Sigmoid colon (tissue), 7 donors: ENCODE data around the gene SLC30A3. TPM values are rescaled to one million over a fixed set of nuclear protein-coding genes. Genes with fewer than 3 reads are reported as not detected.
A peak's percentile ranks its signal among the peaks of the same experiment; 100 is the strongest.

Experiments
- DNase-seq: peaks from one replicate; pipeline ENCODE4 v3.0.0-alpha.2; 2019
- H3K27ac ChIP-seq, 4 donors: fragments of 200-600 bp; sonication (generic); one replicate each; pipeline ENCODE4 v1.5.1; 2016 to 2019; ENCODE audit warnings: mild to moderate bottlenecking in 1 of 4
- H3K27me3 ChIP-seq, 3 donors: fragments of 200-600 bp; sonication (generic); one replicate each; pipeline ENCODE4 v1.5.1; 2019; ENCODE audit warnings: mild to moderate bottlenecking in 1 of 3
- H3K36me3 ChIP-seq, 4 donors: fragments of 200-600 bp; sonication (generic); one replicate each; pipeline ENCODE4 v1.5.1; 2016 to 2019
- H3K4me1 ChIP-seq, 4 donors: fragments of 200-600 bp; sonication (generic); one replicate each; pipeline ENCODE4 v1.5.1; 2017 to 2019
- H3K4me3 ChIP-seq, 4 donors: fragments of 200-600 bp; sonication (generic); one replicate each; pipeline ENCODE4 v1.5.1; 2017 to 2019; ENCODE audit warnings: mild to moderate bottlenecking in 2 of 4, moderate library complexity in 1 of 4
- H3K9me3 ChIP-seq, 4 donors: fragments of 200-600 bp in 3 of 4; sonication (generic) in 3 of 4; one replicate each; pipeline versions ENCODE4 v1.5.1 to v1.6.1; 2013 to 2019
- CTCF ChIP-seq, 4 experiments: fragments of 450-650 bp in 3 of 4; fragments of 200-600 bp in 1 of 4; IDR thresholded peaks; one replicate each; pipeline ENCODE4 v1.5.1; 2016 to 2019; ENCODE audit warnings: antibody characterized with exemption in 4 of 4, mild to moderate bottlenecking in 3 of 4, moderate library complexity in 2 of 4
- EP300 ChIP-seq, 4 donors: sonication (generic); formaldehyde crosslinking; IDR thresholded peaks; one replicate each; pipeline ENCODE4 v1.6.1; 2017; ENCODE audit warnings: antibody characterized with exemption in 4 of 4
- POLR2A ChIP-seq, 2 donors: fragments of 450-650 bp; IDR thresholded peaks; one replicate each; pipeline ENCODE4 v1.6.1; 2016; ENCODE audit warnings: antibody characterized with exemption in 2 of 2, mild to moderate bottlenecking in 2 of 2, moderate library complexity in 2 of 2
- POLR2AphosphoS5 ChIP-seq, 4 donors: sonication (generic); formaldehyde crosslinking; IDR thresholded peaks; one replicate each; pipeline ENCODE4 v1.6.1; 2017; ENCODE audit warnings: antibody characterized with exemption in 4 of 4
- WGBS, 2 donors: extraction: QIAGEN DNeasy Blood & Tissue Kit; methylation state at CpG; one replicate each; pipeline ENCODE4 v1.1.7; 2013; 5-methylcytosine and 5-hydroxymethylcytosine counted together
- intact Hi-C: fragments of 100-400 bp; cut with DNase I; formaldehyde crosslinking; loops from one replicate; pipeline ENCODE4 v1.15.1; 2023
- polyA plus RNA-seq, 3 donors: library from polyadenylated mRNA; stranded (reverse); fragments of 200-250 nt; gene quantifications; one replicate each; pipeline ENCODE4 v1.2.3, GENCODE V29; 2013
- total RNA-seq, 4 donors: library from RNA; depleted of rRNA; stranded (reverse); fragments of >200 nt; gene quantifications; one replicate each; pipeline ENCODE4 v1.1.0, GENCODE V29; 2016
- donor health status: healthy with polysubstance abuse.
- donor health status: Bipolar disorder and iron deficiency.
- donor health status: healthy.

Gene SLC30A3
- total and polyA plus RNA-seq, 7 donors: 0.10 to 1.1 (median 0.60) TPM; not detected in 2

GRCh38 chr2:27221166-27221565 lies 41.7 kb downstream of the SLC30A3 start:
- TF ChIP-seq POLR2A (IDR thresholded peaks at IDR 0.05) (no peak), POLR2AphosphoS5 (IDR thresholded peaks at IDR 0.05) (no peak), EP300 (IDR thresholded peaks at IDR 0.05) (no peak), CTCF (IDR thresholded peaks at IDR 0.05) (no peak)
- Histone ChIP-seq H3K4me3 (no peak overlapping the region), H3K27ac (no peak overlapping the region), H3K36me3 (peaks cover 11 to 51% (median 32%) of the 10 kb centered on the region in 4 donors), H3K9me3 (no peaks in the 10 kb centered on the region), H3K4me1 (peaks cover 0 to 21% (median 15%) of the 10 kb centered on the region in 4 donors), H3K27me3 (no peaks in the 10 kb centered on the region)
- intact Hi-C loops: no loop called here
- peak; percentile 45 for DNase-seq
- 94 to 95% methylated on average over 3 of the region's 3 CpGs for WGBS, 2 donors

GRCh38 chr2:27220091-27220490 lies 42.8 kb downstream of the SLC30A3 start:
- H3K4me1 ChIP-seq: peaks cover 0 to 22% (median 15%) of the 10 kb centered on the region in 4 donors
- H3K27ac ChIP-seq: no peak overlapping the region
- no peak for DNase-seq
- intact Hi-C loops: no loop called here
- WGBS, 2 donors: 96 to 97% methylated on average over 7 of the region's 7 CpGs
- no peak for TF ChIP-seq EP300 (IDR thresholded peaks at IDR 0.05)
- TF ChIP-seq POLR2A (IDR thresholded peaks at IDR 0.05): no peak
- TF ChIP-seq CTCF (IDR thresholded peaks at IDR 0.05): no peak
- no peak for TF ChIP-seq POLR2AphosphoS5 (IDR thresholded peaks at IDR 0.05)
- no peaks in the 10 kb centered on the region for H3K9me3 ChIP-seq
- H3K27me3 ChIP-seq: no peaks in the 10 kb centered on the region
- H3K4me3 ChIP-seq: no peak overlapping the region
- H3K36me3 ChIP-seq: peaks cover 11 to 48% (median 24%) of the 10 kb centered on the region in 4 donors

GRCh38 chr2:27219091-27219490 lies 43.8 kb downstream of the SLC30A3 start:
- 66 to 80% methylated on average over 2 of the region's 2 CpGs for WGBS, 2 donors
- Histone ChIP-seq H3K9me3 (no peaks in the 10 kb centered on the region), H3K4me3 (no peak overlapping the region), H3K27me3 (no peaks in the 10 kb centered on the region), H3K36me3 (peaks cover under 1 to 40% (median 18%) of the 10 kb centered on the region in 4 donors), H3K27ac (no peak overlapping the region), H3K4me1 (peaks cover 0 to 22% (median 15%) of the 10 kb centered on the region in 4 donors)
- intact Hi-C loops: loop anchor here (10.0 kb wide), 2 partner anchors 136 to 276 kb away; partner anchors contain the start of genes FNDC4, GCKR and GTF3C2
- TF ChIP-seq POLR2AphosphoS5 (IDR thresholded peaks at IDR 0.05) (no peak), EP300 (IDR thresholded peaks at IDR 0.05) (no peak), POLR2A (IDR thresholded peaks at IDR 0.05) (no peak), CTCF (IDR thresholded peaks at IDR 0.05) (no peak)
- DNase-seq: no peak

- intact Hi-C loops: loop anchor here (10.0 kb wide), 2 partner anchors 136 to 276 kb away; partner anchors contain the start of genes FNDC4, GCKR and GTF3C2
- Histone ChIP-seq H3K27ac (no peak overlapping the region), H3K36me3 (peaks cover 0 to 36% (median 14%) of the 10 kb centered on the region in 4 donors), H3K4me1 (peaks cover 0 to 26% (median 17%) of the 10 kb centered on the region in 4 donors), H3K9me3 (no peaks in the 10 kb centered on the region), H3K27me3 (no peaks in the 10 kb centered on the region), H3K4me3 (no peak overlapping the region)
- 90 to 91% methylated on average over 4 of the region's 4 CpGs for WGBS, 2 donors
- TF ChIP-seq POLR2AphosphoS5 (IDR thresholded peaks at IDR 0.05) (no peak), EP300 (IDR thresholded peaks at IDR 0.05) (no peak)
- DNase-seq: peak; percentile 12
These were observed 44.2 kb downstream of the SLC30A3 start for GRCh38 chr2:27218614-27219013.

- intact Hi-C loops: loop anchor here (10.0 kb wide), 2 partner anchors 137 to 277 kb away; partner anchors contain the start of genes FNDC4, GCKR and GTF3C2
- H3K27ac ChIP-seq: peak within 1 kb of the TSS; percentile 74 to 79 (median 77)
- H3K27me3 ChIP-seq: no peaks in the 10 kb centered on the region
- DNase-seq: peak; percentile 93
- WGBS, 2 donors: 1% methylated on average over 72 of the region's 72 CpGs
- H3K4me1 ChIP-seq: peaks cover 0 to 36% (median 26%) of the 10 kb centered on the region in 4 donors
- H3K4me3 ChIP-seq: peak within 1 kb of the TSS; percentile 47 to 71 (median 66)
- no peaks in the 10 kb centered on the region for H3K9me3 ChIP-seq
- H3K36me3 ChIP-seq: peaks cover 0 to 24% (median 6%) of the 10 kb centered on the region in 4 donors
- TF ChIP-seq EP300 (IDR thresholded peaks at IDR 0.05) (no peak), POLR2A (IDR thresholded peaks at IDR 0.05) (no peak), CTCF (IDR thresholded peaks at IDR 0.05) (peak in 3 of 4 experiments; percentile 9 to 30 (median 25)), POLR2AphosphoS5 (IDR thresholded peaks at IDR 0.05) (peak in 3 of 4 donors; percentile 66 to 72 (median 69))
These were observed 45.4 kb downstream of the SLC30A3 start, which contains the start of gene CAD for GRCh38 chr2:27217173-27218121. Gene CAD, plus strand, starts transcription at chr2:27217369. Its CDS starts 183 bp downstream, at chr2:27217552.
